Activated T-cell treated with anti-CD3 and anti-CD28 coated beads, Interleukin-2, amount 50 U/mL, for 48 hours (primary cell): ENCODE data around the gene ZMPSTE24.

ENCODE experiments used
- DNase-seq, 2 experiments: peaks; one replicate each; pipeline ENCODE4 v3.0.0-alpha.2; 2020

Gene ZMPSTE24

DNA sequence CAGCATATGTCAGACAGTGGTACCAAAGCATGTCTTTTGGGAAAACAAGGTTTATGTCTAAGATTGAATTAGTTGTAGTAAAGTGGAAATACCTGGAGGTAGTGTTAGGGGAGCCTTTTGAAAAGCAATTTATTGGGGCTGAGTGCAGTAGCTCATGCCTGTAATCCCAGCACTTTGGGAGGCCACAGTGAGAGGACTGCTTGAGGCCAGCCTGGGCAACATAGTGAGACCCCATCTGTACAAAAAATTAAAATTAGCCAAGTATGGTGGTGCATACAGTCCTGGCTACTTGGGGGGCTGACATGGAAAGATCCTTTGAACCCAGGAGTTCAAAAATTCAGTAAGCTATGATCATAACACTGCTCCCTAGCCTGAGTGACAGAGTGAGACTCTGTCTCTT is 7.3 kb downstream of the ZMPSTE24 start:
- DNase-seq: no peak

GRCh38 chr1:40265919-40266318 is 7.9 kb downstream of the ZMPSTE24 start:
- no peak for DNase-seq

DNA sequence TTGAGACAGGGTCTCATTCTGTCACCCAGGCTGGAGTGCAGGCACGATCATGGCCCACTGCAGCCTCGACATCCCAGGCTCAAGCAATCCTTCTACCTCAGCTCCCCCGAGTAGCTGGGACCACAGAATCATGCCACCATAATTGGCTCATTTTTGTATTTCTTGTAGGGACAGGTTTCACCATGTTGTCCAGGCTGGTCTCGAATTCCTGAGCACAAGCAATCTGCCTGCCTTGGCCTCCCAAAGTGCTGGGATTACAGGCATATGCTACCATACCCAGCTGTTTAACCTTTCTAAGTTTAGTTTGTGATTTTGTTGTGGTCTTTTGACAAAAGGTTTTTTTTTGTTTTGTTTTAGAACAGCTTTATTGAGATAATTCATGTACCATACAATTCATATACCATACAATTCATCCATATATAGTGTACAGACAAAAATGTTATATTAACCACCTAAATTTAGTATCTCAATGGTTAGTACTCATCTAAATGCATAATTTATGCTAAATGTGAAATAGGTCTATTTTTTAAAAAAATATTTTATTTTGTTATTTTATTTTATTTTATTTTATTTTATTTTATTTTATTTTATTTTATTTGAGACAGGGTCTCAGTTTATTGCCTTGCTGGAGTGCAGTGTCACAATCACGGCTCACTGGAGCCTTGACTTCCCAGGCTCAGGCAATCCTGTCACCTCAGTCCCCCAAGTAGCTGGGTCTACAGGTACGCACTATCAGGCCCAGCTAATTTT is 8.9 kb downstream of the ZMPSTE24 start:
- no peak for DNase-seq

DNA sequence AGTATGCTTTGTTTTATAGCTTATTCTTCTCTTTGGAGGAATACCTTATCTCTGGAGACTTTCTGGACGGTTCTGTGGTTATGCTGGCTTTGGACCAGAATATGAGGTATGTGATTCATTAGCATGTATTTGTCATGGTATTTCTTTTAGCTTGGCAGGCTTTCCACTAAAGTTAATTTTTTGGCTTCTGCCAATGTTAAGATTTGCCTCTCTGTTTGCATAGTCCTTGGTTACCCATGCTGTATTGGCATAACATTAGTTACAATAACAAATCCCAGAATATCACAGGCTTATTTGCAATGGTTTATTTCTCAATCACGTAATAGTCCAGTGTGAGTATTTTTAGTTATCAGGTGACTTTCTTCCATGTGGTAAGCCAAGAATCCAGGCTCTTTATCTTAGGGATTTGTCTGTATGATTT is 9.7 kb downstream of the ZMPSTE24 start:
- no peak for DNase-seq

GRCh38 chr1:40268211-40268610 is 10.2 kb downstream of the ZMPSTE24 start:
- no peak for DNase-seq

DNA sequence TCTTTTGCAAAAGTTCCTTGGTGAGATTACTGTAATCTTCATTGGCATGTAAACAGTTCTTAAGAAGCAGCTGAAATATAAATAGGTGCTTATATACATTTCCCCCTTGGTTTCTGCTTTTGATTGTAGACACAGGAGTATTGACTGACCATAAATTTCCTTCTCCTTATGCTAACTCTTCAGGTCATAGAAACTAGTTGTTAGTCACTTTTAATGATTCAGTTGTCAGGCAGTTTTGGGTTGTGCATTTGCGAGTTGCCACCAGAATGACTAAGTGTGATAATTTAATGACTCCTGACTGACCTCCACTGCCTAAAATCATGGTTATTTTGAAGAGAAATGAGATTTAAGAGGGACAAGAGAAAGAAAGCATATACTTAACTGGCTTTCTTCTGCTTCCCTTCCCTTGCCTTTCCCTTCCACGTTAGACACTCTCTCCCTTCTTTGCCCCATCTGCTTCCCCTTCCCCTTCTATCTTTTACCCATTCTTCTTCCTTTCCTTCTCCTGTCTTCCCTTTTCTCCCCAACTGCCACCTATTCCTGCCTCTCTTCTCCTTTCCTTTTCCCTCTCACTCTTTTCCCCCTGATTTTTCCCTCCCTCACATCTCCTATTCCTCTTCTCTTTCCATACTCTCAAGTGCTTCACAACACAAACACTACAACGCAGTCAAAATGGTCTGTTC is 12.3 kb downstream of the ZMPSTE24 start:
- DNase-seq: no peak

DNA sequence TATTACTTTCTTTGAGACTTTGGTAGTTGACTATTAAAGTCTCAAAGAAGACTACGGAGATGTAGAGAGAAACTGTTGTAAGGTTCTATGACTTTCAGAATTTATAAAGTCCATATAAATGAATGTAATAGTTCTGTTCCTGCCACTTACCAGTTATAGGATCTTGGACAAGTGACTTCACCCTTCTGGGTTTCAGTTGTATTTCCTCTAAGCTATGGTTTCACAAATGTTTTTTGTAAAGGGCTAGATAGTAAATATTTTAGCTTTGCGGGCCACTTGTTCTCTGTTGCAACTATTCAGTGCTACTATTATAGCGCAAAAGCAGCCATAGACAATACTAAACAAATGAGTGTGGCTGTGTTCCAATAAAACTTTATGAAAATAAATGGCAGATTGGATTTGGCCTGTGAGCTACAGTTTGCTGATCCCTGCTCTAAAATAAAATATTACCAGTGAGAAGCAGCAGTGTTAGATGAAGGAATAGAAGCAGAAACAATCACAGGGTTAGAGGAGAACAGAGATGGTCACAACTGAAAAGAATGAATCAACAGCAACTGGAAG is 14.7 kb downstream of the ZMPSTE24 start:
- DNase-seq: no peak

DNA sequence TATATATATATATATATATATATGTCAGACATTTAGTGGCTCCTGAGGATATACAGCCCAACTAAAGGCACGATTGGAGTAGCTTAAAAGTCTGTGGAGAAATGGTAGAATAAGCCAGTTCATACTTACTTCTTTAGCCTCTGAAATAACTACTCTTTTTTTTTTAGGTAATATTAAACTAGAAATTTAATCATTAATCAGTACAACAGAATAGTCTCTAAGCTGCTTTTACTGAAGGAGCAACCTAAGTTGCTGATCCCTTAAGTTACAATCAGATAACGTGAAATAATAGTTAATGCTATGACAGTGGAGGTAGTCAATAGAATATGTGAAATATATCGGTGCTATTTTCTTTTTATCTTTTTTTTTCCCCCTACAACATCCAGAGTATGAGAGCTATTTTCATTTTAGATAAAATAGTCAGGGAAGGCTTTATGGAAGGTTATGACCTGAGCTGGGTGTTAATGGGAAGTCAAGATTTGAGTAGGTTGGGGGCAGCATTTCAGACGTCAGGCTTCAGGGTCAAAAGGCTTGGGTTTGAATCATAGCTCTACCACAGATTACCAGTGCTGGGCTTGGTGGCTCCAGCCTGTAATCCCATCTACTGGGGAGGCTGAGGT is 15.6 kb downstream of the ZMPSTE24 start:
- no peak for DNase-seq

DNA sequence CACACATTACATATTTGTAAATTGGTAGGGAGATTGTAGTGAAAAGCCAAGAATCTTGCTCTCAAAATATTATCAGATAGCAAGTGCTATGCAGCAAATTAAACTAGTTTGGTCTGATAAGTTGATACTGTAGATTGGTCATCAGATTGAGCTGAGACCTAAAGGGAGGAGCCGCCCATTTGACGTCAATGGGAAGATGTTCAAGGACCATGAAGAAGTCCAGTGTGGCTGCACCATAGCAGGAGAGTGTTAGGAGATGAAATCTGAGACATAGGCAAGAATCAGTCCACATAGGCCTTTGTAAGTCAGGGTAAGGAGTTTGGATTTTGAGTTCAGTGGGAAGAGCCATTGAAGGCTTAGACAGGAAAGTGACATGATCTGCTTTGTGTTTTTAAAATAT is 16.3 kb downstream of the ZMPSTE24 start:
- DNase-seq: no peak

- no peak for DNase-seq
These were observed 18.1 kb downstream of the ZMPSTE24 start for GRCh38 chr1:40276122-40276521.

- no peak for DNase-seq
These were observed 23.8 kb downstream of the ZMPSTE24 start for GRCh38 chr1:40281853-40282252.

GRCh38 chr1:40291293-40291692 is 33.3 kb downstream of the ZMPSTE24 start:
- no peak for DNase-seq

- DNase-seq: no peak
These were observed 41.6 kb downstream of the ZMPSTE24 start for GRCh38 chr1:40299366-40300248.

GRCh38 chr1:40300249-40300567 is 42.2 kb downstream of the ZMPSTE24 start:
- peak in 1 of 2 experiments; percentile 9 for DNase-seq

GRCh38 chr1:40300651-40301050 is 42.6 kb downstream of the ZMPSTE24 start:
- DNase-seq: no peak

DNA sequence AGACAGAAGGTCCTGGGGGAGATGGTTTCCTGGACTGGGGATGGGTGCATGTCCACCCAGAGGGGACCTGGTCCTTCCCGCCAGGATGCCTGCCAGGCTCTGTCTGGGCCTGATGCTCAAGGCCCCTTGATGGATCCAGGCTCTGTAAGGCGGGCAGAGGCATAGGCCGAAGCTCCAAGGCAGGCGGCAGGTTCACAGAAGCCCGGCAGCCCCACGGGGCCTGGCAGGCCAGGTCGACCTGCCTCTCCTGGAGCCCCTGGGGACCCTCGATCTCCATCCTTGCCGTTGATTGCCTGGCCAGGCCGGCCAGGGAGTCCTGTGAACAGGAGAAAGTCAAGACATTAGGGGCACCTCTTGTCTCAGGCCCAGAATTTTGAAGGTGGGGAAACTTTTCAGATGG is 43.0 kb downstream of the ZMPSTE24 start:
- no peak for DNase-seq

GRCh38 chr1:40301541-40302299 is 43.7 kb downstream of the ZMPSTE24 start:
- DNase-seq: no peak

GRCh38 chr1:40302475-40302874 is 44.4 kb downstream of the ZMPSTE24 start:
- DNase-seq: peak in 1 of 2 experiments; percentile 9

- no peak for DNase-seq
These were observed 45.2 kb downstream of the ZMPSTE24 start for GRCh38 chr1:40303051-40303771.

- no peak for DNase-seq
These were observed 45.8 kb downstream of the ZMPSTE24 start for GRCh38 chr1:40303790-40304189.

DNA sequence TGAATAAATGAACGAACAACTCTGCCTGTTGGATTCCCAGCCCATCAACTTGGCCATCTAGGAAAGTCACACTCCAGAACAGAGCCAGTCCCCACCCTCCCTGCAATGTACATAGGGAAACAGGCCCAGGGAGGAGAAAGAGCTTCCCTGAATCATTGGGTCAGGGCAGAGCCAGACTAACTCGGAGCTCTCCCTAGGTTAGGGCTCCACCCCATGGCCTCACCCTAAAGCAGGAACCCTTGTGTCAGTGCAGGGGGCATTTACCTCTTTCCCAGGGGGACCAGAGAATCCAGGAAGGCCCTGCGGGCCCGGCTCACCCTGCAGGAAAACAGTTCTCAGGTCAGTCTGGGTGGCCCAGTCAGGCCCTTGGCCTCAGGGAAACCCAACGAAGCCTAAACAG is 47.4 kb downstream of the ZMPSTE24 start:
- no peak for DNase-seq
